Measurements from ENCODE around the gene NCAPH2.

GRCh38 chr22:50527921-50528681 lies 20.1 kb downstream of the NCAPH2 start:
- TF ChIP-seq CTCF (IDR thresholded peaks at IDR 0.05) (no peak), ZFX (IDR thresholded peaks at IDR 0.05; ENCODE audit: borderline replicate concordance) (no peak)
